HG03103 (cell line): ENCODE data around the gene MB21D2.
"Not testable (repeated sequence)": the region's sequence is repeated elsewhere in the genome, so short reads cannot be mapped to it uniquely, and the experiment has no call there.

ENCODE experiments used
- ATAC-seq: cut with Tn5 transposase; IDR thresholded peaks from one replicate; pipeline ENCODE4 v1.9.1; 2021; ENCODE audit warnings: low read depth; ENCODE audit not compliant: unreplicated experiment

Gene MB21D2

GRCh38 chr3:192917404-192918274 is at the start of gene MB21D2:
TSS of gene MB21D2 (minus strand) at chr3:192917856. CDS start at chr3:192917840, 16 bp downstream.
- peak; percentile 51 for ATAC-seq

GRCh38 chr3:192964959-192965719 is 47.5 kb upstream of the MB21D2 start:
- not testable (repeated sequence) for ATAC-seq

GRCh38 chr3:192959773-192960172 is 42.1 kb upstream of the MB21D2 start:
- no peak for ATAC-seq

GRCh38 chr3:192958219-192958872 is 40.7 kb upstream of the MB21D2 start:
- ATAC-seq, result no peak

GRCh38 chr3:192957441-192958021 is 39.9 kb upstream of the MB21D2 start:
- ATAC-seq, result no peak

- ATAC-seq, result no peak
Measured at GRCh38 chr3:192953926-192954325, 36.3 kb upstream of the MB21D2 start.

GRCh38 chr3:192947421-192947820 is 29.8 kb upstream of the MB21D2 start:
- no peak for ATAC-seq

GRCh38 chr3:192943393-192943792 is 25.7 kb upstream of the MB21D2 start:
- no peak for ATAC-seq

- ATAC-seq, result no peak
Measured at GRCh38 chr3:192942625-192943024, 25.0 kb upstream of the MB21D2 start.

GRCh38 chr3:192940129-192940528 is 22.5 kb upstream of the MB21D2 start:
- ATAC-seq, result no peak

GRCh38 chr3:192935441-192935840 is 17.8 kb upstream of the MB21D2 start:
- no peak for ATAC-seq

- no peak for ATAC-seq
Measured at GRCh38 chr3:192933779-192934460, 16.3 kb upstream of the MB21D2 start.

- no peak for ATAC-seq
Measured at GRCh38 chr3:192933259-192933658, 15.6 kb upstream of the MB21D2 start.

- ATAC-seq, result no peak
Measured at GRCh38 chr3:192931825-192932224, 14.2 kb upstream of the MB21D2 start.

- no peak for ATAC-seq
Measured at GRCh38 chr3:192930577-192930976, 12.9 kb upstream of the MB21D2 start.

GRCh38 chr3:192929755-192930547 is 12.3 kb upstream of the MB21D2 start:
- no peak for ATAC-seq

- ATAC-seq, result no peak
Measured at GRCh38 chr3:192929146-192929545, 11.5 kb upstream of the MB21D2 start.

- no peak for ATAC-seq
Measured at GRCh38 chr3:192928720-192929119, 11.1 kb upstream of the MB21D2 start.

GRCh38 chr3:192928016-192928415 is 10.4 kb upstream of the MB21D2 start:
- ATAC-seq, result no peak
